Ovary (tissue), 3 donors: ENCODE results near the gene PLD2.

Source experiments
- EP300 ChIP-seq: sonication (generic); formaldehyde crosslinking; IDR thresholded peaks from one replicate; pipeline ENCODE4 v1.6.1; 2017; ENCODE audit warnings: antibody characterized with exemption
- POLR2A ChIP-seq: fragments of 450-650 bp; IDR thresholded peaks from one replicate; pipeline ENCODE4 v1.6.1; 2017; ENCODE audit warnings: antibody characterized with exemption, mild to moderate bottlenecking, moderate library complexity
- TF ChIP-seq, protein P1 (sequence below), 3 donors: fragments of 450-650 bp in 2 of 3; fragments of 200-600 bp in 1 of 3; IDR thresholded peaks; one replicate each; pipeline versions ENCODE4 v1.5.1 to v1.8.0; 2016 to 2022; ENCODE audit warnings: antibody characterized with exemption in 3 of 3, mild to moderate bottlenecking in 1 of 3
- donor health status: DM: no; HTN: no; CAD: no.

DNA sequence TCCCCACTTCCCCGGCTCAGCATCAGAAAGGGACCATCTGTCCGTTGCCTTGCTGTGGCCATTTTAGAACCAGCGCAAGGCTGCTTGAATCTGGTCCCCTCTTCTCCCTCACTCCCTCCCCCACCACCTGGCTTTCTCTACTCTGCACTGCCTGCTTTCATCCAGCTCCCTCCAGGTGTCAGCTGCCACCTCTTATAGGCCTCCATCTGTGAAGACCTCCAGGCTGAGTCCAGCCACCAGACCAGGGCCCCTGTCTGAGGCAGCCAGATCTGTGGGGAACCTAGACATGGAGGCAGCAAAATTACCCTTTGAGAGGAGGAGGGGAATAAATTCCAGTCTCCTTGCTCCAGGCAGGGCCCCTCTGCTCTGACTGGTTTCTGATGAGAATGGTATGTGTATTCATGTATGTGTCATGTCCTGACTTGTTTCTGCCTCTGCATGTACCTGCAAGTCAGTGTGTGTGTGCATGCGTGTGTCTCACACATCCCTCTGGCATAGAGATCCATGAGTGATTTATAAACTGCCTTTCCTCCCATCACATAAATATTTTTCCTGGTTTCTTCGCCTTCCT, 47.2 kb downstream of the PLD2 start:
- TF ChIP-seq EP300 (no peak), POLR2A (no peak)
- TF ChIP-seq, protein P1, sequence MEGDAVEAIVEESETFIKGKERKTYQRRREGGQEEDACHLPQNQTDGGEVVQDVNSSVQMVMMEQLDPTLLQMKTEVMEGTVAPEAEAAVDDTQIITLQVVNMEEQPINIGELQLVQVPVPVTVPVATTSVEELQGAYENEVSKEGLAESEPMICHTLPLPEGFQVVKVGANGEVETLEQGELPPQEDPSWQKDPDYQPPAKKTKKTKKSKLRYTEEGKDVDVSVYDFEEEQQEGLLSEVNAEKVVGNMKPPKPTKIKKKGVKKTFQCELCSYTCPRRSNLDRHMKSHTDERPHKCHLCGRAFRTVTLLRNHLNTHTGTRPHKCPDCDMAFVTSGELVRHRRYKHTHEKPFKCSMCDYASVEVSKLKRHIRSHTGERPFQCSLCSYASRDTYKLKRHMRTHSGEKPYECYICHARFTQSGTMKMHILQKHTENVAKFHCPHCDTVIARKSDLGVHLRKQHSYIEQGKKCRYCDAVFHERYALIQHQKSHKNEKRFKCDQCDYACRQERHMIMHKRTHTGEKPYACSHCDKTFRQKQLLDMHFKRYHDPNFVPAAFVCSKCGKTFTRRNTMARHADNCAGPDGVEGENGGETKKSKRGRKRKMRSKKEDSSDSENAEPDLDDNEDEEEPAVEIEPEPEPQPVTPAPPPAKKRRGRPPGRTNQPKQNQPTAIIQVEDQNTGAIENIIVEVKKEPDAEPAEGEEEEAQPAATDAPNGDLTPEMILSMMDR (IDR thresholded peaks at IDR 0.05): no peak
